MG63 (cell line): ENCODE results near the gene BEND2. TPM values are rescaled to one million over a fixed set of nuclear protein-coding genes. Genes with fewer than 3 reads are reported as not detected.

Source experiments
- DNase-seq: peaks from one replicate; pipeline ENCODE4 v3.0.0-alpha.2; 2020
- H3K27me3 ChIP-seq: fragments of 250-450 bp; sonication (Bioruptor Pico); 2 replicates; pipeline ENCODE4 v1.5.1; 2020; ENCODE audit warnings: mild to moderate bottlenecking, moderate library complexity
- H3K36me3 ChIP-seq: fragments of 250-450 bp; sonication (Bioruptor Pico); 2 replicates; pipeline ENCODE4 v1.5.1; 2020; ENCODE audit warnings: mild to moderate bottlenecking, moderate library complexity
- H3K4me3 ChIP-seq: fragments of 250-450 bp; sonication (Bioruptor Pico); 2 replicates; pipeline ENCODE4 v1.5.1; 2020; ENCODE audit warnings: mild to moderate bottlenecking, moderate library complexity
- H3K9me3 ChIP-seq: fragments of 250-450 bp; sonication (Bioruptor Pico); 2 replicates; pipeline ENCODE4 v1.5.1; 2020; ENCODE audit warnings: mild to moderate bottlenecking, moderate library complexity
- total RNA-seq: library from RNA; depleted of rRNA; stranded (reverse); fragments of >200 nt; shearing (Covaris generic); gene quantifications from 2 replicates; pipeline ENCODE4 v1.2.3, GENCODE V29; 2014; ENCODE audit warnings: low replicate concordance; rRNA removed

The BEND2 gene
- total RNA-seq, 1 experiment from 2014 or later = not detected

DNA sequence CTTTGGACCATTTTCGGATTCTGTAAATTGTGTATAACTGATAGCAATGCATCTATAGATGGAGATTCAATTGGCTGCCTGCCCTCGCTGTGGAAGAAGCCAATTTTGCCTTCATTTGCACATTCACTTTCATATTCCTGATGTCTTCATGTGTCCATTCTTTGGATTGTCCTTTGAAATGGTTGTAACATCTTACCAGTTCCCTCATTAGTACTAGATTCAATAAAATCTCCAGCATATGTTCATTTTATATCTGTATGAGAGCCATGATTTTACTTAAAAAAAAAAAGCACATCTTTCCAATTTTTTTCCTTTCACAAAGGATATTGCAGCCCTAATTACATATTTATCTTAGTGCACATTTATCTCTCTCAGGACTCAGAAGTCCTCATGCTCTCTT is 61.7 kb downstream of the BEND2 start:
- no peak for DNase-seq
- H3K36me3 ChIP-seq = no peaks in the 10 kb centered on the region
- H3K27me3 ChIP-seq = no peaks in the 10 kb centered on the region
- no peaks in the 10 kb centered on the region for H3K9me3 ChIP-seq
- no peak overlapping the region for H3K4me3 ChIP-seq

DNA sequence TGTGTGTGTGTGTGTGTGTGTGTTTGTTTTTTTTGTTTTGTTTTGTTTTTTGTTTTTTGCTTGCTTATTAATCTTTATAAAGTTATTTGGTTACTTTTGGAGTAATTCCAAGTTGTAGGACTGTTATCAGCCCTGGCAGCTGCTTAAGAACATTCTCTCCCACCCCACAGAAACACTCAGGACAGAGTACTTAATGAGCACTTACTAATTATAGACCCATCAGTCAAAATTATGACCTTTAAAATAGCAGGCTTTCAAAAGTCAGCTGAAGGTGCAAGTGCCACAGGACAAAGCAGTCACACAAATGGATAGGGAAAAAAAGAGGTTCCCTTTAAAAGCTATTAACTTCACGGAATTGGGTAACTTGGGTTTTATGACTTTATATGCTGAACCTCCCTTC is 69.0 kb downstream of the BEND2 start:
- no peak overlapping the region for H3K4me3 ChIP-seq
- no peaks in the 10 kb centered on the region for H3K36me3 ChIP-seq
- H3K9me3 ChIP-seq = no peaks in the 10 kb centered on the region
- no peaks in the 10 kb centered on the region for H3K27me3 ChIP-seq
- no peak for DNase-seq

DNA sequence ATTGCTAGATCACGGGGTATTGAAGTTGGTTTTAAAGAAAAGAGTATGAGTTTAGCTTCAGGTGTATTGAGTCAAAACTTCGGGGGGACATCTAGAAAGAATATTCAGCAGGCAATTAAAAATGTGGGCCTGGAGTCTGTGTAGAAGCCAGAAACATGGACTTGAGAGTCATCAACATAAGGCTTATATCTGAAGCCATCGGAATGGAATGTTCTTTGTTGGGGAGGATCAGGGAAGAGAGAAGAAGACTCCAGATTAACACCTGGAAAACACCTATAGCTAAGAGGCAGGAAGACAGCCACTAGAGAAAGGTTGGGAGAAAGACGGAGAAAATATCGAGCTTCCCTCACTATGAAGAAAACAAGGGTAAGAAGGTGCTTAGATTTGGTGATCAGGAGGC is 69.5 kb downstream of the BEND2 start:
- DNase-seq = no peak
- Histone ChIP-seq H3K27me3 (no peaks in the 10 kb centered on the region), H3K9me3 (no peaks in the 10 kb centered on the region), H3K4me3 (no peak overlapping the region), H3K36me3 (no peaks in the 10 kb centered on the region)

DNA sequence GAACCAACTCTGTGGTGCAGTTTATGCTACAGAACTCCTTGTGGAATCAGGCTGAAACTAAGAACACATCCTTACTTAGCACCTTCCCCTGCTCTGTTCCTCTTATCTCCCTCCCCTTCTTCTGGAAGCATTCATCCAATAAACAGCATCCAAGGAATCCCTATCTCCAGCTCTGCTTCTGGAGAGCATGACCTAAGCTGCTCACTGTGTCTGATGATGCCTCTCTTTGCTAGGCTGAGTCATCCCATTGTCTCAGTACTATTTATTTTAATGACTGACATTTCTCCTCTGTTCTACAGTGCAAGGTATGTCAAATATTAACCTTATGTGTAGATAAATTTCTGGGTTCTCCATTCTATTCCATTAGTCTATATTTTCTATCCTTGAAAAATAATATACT is 71.2 kb downstream of the BEND2 start:
- no peaks in the 10 kb centered on the region for H3K36me3 ChIP-seq
- no peak for DNase-seq
- H3K9me3 ChIP-seq = no peaks in the 10 kb centered on the region
- no peak overlapping the region for H3K4me3 ChIP-seq
- no peaks in the 10 kb centered on the region for H3K27me3 ChIP-seq

DNA sequence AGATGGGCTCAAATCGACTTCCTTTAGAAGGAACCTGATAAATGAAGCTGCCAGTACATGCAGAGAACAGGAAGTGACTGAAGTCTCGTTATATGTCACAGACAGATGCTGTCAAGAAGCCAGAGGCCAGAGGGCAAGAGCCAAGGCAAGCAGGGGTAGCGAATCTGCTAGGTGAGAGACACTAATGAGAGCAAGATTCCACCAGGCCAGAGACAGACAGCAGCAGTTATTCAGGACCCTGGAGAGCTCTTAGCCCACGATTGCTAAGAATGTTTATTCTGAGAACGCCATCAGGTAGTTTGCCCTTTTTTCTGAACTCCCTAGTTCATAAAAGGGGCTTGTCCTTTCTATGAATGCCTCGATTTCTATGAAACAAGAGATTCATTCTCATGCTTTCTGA is 73.7 kb downstream of the BEND2 start:
- no peaks in the 10 kb centered on the region for H3K36me3 ChIP-seq
- H3K27me3 ChIP-seq = no peaks in the 10 kb centered on the region
- no peaks in the 10 kb centered on the region for H3K9me3 ChIP-seq
- peak; percentile 3 for DNase-seq
- H3K4me3 ChIP-seq = no peak overlapping the region

GRCh38 chrX:18146009-18146408 is 74.7 kb downstream of the BEND2 start:
- no peak for DNase-seq
- H3K9me3 ChIP-seq = no peaks in the 10 kb centered on the region
- no peak overlapping the region for H3K4me3 ChIP-seq
- no peaks in the 10 kb centered on the region for H3K27me3 ChIP-seq
- H3K36me3 ChIP-seq = no peaks in the 10 kb centered on the region

DNA sequence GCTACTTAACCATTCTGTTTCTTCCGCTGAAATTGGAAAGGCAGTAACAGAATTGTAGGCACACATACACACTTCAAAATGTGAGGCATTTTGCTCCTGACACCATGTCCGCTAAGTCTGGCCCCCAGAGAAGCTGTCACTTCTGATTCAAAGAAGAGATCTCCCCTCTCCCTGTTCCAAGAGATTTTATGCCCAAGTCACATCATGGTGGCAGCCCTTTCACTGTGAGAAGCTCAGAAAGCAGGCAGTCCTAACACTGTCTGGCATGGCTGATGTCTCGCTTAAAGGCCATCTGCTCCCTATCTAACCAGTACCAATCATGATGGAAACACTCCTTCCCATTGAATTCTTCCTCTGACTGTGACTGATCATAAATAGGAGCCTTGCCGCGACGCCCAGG is 83.9 kb downstream of the BEND2 start:
- DNase-seq = no peak
- Histone ChIP-seq H3K9me3 (no peaks in the 10 kb centered on the region), H3K4me3 (no peak overlapping the region), H3K36me3 (no peaks in the 10 kb centered on the region), H3K27me3 (no peaks in the 10 kb centered on the region)

GRCh38 chrX:18133605-18134004 is 87.1 kb downstream of the BEND2 start:
- H3K9me3 ChIP-seq = no peaks in the 10 kb centered on the region
- H3K4me3 ChIP-seq = no peak overlapping the region
- no peaks in the 10 kb centered on the region for H3K36me3 ChIP-seq
- H3K27me3 ChIP-seq = no peaks in the 10 kb centered on the region
- no peak for DNase-seq

DNA sequence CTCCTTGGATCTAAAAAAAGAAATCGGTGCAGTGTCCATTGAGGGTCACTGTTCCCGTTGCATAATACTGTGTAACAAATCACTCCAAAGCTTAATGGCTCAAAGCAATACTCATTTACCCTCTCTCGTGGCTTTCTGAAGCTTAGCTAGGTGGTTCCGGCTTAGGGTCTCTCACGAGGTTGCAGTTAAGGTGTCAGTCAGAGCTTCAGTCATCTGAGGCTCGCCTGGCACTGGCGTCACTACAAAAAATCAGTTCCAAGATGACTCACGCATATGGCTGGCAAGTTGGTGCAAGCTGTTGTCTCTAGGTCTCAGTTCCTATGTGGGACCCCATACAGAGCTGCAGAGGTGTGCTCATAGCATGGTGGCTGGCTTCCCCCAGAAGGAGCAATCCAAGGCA is 91.0 kb downstream of the BEND2 start:
- Histone ChIP-seq H3K9me3 (no peaks in the 10 kb centered on the region), H3K4me3 (no peak overlapping the region), H3K27me3 (no peaks in the 10 kb centered on the region), H3K36me3 (no peaks in the 10 kb centered on the region)
- peak; percentile 2 for DNase-seq

DNA sequence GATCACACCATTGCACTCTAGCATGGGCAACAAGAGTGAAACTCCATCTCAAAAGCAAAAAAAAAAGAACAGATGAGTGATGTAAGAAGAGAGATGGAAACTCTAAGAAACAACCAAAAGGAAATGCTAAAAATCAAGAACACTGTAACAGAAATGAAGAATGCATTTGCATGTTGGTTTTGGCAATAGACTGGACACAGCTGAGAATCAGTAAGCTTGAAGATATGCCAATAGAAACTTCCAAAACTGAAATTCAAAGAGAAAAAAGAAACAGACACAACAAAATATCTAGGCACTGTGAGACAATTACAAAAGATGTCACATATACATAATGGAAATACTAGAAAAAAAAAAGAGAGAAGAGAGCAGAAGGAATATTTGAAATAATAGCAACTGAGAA is 93.7 kb downstream of the BEND2 start:
- DNase-seq = no peak
- no peaks in the 10 kb centered on the region for H3K9me3 ChIP-seq
- no peaks in the 10 kb centered on the region for H3K27me3 ChIP-seq
- H3K4me3 ChIP-seq = no peak overlapping the region
- H3K36me3 ChIP-seq = no peaks in the 10 kb centered on the region

DNA sequence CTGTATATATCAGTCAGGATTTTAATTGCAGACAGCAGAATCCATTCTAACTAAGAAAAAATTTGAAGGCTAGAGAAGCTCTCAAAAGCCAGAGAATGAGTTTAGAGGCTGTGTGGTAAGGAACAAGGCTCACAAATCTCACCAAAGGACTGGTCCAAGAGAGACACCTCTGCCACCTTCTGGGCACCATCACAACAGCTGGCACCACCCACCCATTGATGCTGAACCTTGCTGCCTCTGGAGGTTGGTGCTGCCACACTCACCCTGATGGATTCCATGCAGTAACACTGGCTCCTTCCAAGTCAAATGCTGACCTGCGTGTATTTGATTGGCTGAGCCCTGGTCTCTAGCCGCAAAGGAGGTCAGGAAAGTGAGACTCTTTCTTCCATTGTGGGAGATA is 100.8 kb downstream of the BEND2 start:
- DNase-seq = no peak
- no peaks in the 10 kb centered on the region for H3K27me3 ChIP-seq
- no peaks in the 10 kb centered on the region for H3K9me3 ChIP-seq
- H3K4me3 ChIP-seq = no peak overlapping the region
- no peaks in the 10 kb centered on the region for H3K36me3 ChIP-seq

Other genes starting within 250 kb of the BEND2 start
- gene SCML2, start 133.8 kb upstream of the BEND2 start, total RNA-seq = 4.9 and 8.2 TPM in 2 replicates
- not detected in 2 replicates for gene CDKL5, start 204.7 kb upstream of the BEND2 start, total RNA-seq